Sigmoid colon (tissue), 3 donors: Measurements from ENCODE around the gene SUPT6H.

Experiments used
- POLR2A ChIP-seq, 2 donors: fragments of 450-650 bp; IDR thresholded peaks; one replicate each; pipeline ENCODE4 v1.6.1; 2016; ENCODE audit warnings: antibody characterized with exemption in 2 of 2, mild to moderate bottlenecking in 2 of 2, moderate library complexity in 2 of 2
- TF ChIP-seq, protein P1 (sequence below), 4 experiments: fragments of 450-650 bp in 3 of 4; fragments of 200-600 bp in 1 of 4; IDR thresholded peaks; one replicate each; pipeline ENCODE4 v1.5.1; 2016 to 2019; ENCODE audit warnings: antibody characterized with exemption in 4 of 4, mild to moderate bottlenecking in 3 of 4, moderate library complexity in 2 of 4

DNA sequence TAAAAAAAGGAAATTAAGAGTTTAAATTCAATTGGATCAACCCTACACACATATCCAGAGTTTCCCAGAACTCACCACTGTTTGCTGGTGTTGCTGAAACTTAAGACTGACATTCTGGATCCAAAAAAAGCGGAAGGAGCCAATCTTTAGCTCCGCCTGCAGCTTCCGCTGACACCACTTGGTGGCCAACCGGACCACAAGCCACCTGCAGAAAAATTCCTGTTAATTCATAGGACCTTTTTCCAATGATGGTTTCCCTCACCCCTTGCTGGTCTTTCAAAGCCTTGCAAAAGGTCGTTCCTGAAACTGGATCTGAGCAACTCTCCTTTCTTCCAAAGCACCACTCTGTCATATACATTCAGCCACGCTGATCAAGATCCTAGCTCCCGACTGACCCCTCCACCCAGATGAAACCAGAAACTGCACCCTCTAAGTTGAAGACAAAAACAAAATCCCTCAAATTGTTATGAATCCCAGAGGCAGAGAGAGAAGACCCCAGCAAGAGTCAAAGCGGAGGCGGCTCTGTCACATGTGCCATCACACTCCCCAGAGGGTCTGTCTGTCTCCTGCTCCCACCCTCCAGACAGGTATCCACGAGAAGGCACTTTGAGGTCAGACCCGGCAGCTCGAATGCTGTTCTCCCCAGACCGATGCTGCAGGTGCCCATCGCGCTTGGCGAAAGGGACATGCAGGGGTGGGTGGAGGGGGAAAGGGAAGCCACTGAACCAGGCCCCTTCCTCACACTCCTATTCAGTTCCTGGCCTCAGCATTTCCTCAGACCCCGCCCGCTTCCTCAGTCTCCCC lies 17.8 kb upstream of the SUPT6H start:
- TF ChIP-seq, protein P1, sequence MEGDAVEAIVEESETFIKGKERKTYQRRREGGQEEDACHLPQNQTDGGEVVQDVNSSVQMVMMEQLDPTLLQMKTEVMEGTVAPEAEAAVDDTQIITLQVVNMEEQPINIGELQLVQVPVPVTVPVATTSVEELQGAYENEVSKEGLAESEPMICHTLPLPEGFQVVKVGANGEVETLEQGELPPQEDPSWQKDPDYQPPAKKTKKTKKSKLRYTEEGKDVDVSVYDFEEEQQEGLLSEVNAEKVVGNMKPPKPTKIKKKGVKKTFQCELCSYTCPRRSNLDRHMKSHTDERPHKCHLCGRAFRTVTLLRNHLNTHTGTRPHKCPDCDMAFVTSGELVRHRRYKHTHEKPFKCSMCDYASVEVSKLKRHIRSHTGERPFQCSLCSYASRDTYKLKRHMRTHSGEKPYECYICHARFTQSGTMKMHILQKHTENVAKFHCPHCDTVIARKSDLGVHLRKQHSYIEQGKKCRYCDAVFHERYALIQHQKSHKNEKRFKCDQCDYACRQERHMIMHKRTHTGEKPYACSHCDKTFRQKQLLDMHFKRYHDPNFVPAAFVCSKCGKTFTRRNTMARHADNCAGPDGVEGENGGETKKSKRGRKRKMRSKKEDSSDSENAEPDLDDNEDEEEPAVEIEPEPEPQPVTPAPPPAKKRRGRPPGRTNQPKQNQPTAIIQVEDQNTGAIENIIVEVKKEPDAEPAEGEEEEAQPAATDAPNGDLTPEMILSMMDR (IDR thresholded peaks at IDR 0.05), result peak in 3 of 4 experiments; percentile 24 to 56 (median 34)
- no peak for TF ChIP-seq POLR2A (IDR thresholded peaks at IDR 0.05)
